Glutamatergic neuron (in vitro differentiated cells): ENCODE results near the gene RET. TPM values are rescaled to one million over a fixed set of nuclear protein-coding genes. Genes with fewer than 3 reads are reported as not detected.

ENCODE experiments used
- DNase-seq: peaks from one replicate; pipeline ENCODE4 v3.0.0; 2022
- H3K27ac Mint-ChIP-seq: one replicate; pipeline ENCODE4 v1.8.0; 2020; ENCODE audit warnings: mild to moderate bottlenecking, mixed read lengths, inconsistent platforms; ENCODE audit not compliant: unreplicated experiment
- H3K27me3 Mint-ChIP-seq: one replicate; pipeline ENCODE4 v1.8.0; 2020; ENCODE audit warnings: mild to moderate bottlenecking, moderate library complexity, mixed read lengths, inconsistent platforms; ENCODE audit not compliant: unreplicated experiment
- H3K36me3 Mint-ChIP-seq: one replicate; pipeline ENCODE4 v1.8.0; 2020; ENCODE audit warnings: mild to moderate bottlenecking, mixed read lengths, inconsistent platforms; ENCODE audit not compliant: unreplicated experiment
- H3K4me1 Mint-ChIP-seq: one replicate; pipeline ENCODE4 v1.8.0; 2020; ENCODE audit warnings: mild to moderate bottlenecking, low read depth, mixed read lengths, inconsistent platforms; ENCODE audit not compliant: unreplicated experiment
- H3K4me3 Mint-ChIP-seq: one replicate; pipeline ENCODE4 v1.8.0; 2020; ENCODE audit warnings: mild to moderate bottlenecking, mixed read lengths, inconsistent platforms; ENCODE audit not compliant: unreplicated experiment
- H3K9me3 Mint-ChIP-seq: one replicate; pipeline ENCODE4 v1.8.0; 2020; ENCODE audit warnings: mild to moderate bottlenecking, moderate library complexity, mixed read lengths, inconsistent platforms; ENCODE audit not compliant: unreplicated experiment
- total RNA-seq: library from RNA; stranded (reverse); fragmentation: NEBNext Ultra II Directional; extraction: Animal tissue kit (Norgen Biotek cat#: 25700); gene quantifications from one replicate; pipeline ENCODE4 v1.2.1, GENCODE V29; 2021; ENCODE audit not compliant: unreplicated experiment
- TF ChIP-seq, protein P1 (sequence below): fragments of 200-600 bp; sonication (generic); IDR thresholded peaks from one replicate; pipeline ENCODE4 v1.5.0; 2021; ENCODE audit not compliant: partially characterized antibody, unreplicated experiment

The RET gene
- total RNA-seq, 1 donor from 2014 or later: 34.7 TPM

DNA sequence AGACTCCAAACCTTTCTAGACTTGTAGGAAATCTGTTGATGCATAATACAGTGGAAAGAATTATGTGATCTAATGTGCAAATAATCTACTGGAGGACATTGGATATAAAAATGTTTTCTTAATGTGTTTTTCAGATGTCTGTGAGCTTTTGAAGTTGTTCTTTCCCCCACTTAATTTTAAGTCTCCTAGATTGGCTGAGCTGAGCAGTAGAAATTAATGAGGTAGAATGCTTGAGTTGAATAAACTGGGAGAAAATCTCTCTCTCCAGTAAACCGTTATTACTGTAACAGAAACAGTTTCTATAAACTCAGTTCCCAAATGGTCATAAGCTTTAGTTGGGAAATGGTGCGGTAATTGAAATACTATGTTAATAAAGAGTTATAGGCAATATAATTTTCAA, 77.0 kb downstream of the RET start:
- peaks cover under 1% of the 10 kb centered on the region for H3K36me3 Mint-ChIP-seq
- H3K4me3 Mint-ChIP-seq: no peak overlapping the region
- TF ChIP-seq, protein P1, sequence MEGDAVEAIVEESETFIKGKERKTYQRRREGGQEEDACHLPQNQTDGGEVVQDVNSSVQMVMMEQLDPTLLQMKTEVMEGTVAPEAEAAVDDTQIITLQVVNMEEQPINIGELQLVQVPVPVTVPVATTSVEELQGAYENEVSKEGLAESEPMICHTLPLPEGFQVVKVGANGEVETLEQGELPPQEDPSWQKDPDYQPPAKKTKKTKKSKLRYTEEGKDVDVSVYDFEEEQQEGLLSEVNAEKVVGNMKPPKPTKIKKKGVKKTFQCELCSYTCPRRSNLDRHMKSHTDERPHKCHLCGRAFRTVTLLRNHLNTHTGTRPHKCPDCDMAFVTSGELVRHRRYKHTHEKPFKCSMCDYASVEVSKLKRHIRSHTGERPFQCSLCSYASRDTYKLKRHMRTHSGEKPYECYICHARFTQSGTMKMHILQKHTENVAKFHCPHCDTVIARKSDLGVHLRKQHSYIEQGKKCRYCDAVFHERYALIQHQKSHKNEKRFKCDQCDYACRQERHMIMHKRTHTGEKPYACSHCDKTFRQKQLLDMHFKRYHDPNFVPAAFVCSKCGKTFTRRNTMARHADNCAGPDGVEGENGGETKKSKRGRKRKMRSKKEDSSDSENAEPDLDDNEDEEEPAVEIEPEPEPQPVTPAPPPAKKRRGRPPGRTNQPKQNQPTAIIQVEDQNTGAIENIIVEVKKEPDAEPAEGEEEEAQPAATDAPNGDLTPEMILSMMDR: no peak
- DNase-seq: no peak
- peaks cover 15% of the 10 kb centered on the region for H3K4me1 Mint-ChIP-seq
- H3K27me3 Mint-ChIP-seq: no peaks in the 10 kb centered on the region
- H3K27ac Mint-ChIP-seq: no peak overlapping the region
- H3K9me3 Mint-ChIP-seq: no peaks in the 10 kb centered on the region

DNA sequence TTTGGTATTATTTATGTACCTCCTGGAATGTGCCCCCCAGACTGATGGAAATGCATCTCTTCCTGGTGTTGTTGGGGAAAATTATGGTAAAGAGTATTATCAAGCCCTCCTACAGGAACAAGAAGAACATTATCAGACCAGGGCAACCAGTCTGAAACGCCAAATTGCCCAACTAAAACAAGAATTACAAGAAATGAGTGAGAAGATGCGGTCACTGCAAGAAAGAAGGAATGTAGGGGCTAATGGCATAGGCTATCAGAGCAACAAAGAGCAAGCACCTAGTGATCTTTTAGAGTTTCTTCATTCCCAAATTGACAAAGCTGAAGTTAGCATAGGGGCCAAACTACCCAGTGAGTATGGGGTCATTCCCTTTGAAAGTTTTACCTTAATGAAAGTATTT, 78.4 kb downstream of the RET start:
- no peak for DNase-seq
- H3K27ac Mint-ChIP-seq: no peak overlapping the region
- H3K4me3 Mint-ChIP-seq: no peak overlapping the region
- H3K4me1 Mint-ChIP-seq: peaks cover 15% of the 10 kb centered on the region
- no peaks in the 10 kb centered on the region for H3K27me3 Mint-ChIP-seq
- TF ChIP-seq, protein P1: no peak
- H3K36me3 Mint-ChIP-seq: no peaks in the 10 kb centered on the region
- no peaks in the 10 kb centered on the region for H3K9me3 Mint-ChIP-seq

DNA sequence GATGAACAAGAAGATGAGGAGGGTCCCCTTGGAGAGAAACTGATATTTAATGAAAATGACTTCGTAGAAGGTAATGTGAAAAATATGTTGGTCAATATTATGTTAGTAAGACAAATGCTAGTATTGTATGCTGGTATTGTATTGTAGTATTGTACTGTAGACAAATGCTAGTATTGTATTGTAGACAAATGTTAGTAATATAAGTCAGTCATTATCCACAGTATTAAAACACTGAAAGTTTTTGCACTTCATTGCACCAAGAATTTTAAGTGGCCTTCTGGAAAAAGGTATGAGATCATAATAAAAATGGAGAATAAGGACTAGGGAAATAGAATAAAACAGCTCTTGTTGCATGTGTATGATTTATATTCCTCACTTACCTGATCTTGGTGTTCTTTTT, 78.9 kb downstream of the RET start:
- Mint-ChIP-seq H3K27ac (no peak overlapping the region), H3K4me1 (peaks cover 11% of the 10 kb centered on the region)

DNA sequence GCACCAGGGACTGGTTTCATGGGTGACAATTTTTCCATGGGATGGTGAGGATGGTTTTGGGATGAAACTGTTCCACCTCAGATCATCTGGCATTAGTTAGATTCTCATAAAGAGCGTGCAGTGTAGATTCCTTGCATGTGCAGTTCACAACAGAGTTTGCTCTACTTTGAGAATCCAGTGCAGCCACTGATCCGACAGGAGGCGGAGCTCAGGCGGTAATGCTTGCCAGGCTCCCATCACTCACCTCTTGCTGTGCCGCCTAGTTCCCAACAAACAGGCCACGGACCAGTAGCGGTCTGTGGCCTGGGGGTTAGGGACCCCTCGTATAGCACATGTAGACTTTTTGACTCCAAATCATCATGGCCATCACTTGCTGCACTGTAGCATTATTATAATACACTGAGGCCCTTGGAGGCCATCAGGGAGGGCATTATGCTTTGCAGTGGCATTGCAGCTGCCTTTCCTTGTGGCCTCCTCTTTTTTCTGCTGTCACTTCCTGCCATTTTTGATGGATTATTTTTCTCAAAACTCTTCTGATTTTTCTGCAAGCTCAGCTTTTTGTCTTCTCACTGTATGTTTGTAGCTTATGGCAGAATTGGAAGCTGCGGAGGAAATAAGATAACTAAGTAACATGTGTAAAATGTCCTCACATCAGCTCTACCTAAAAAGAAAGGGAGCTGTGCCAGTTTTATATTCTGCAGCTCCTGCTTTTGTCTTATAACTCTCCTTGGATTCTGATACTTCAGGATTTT, 79.9 kb downstream of the RET start:
- no peak overlapping the region for H3K4me3 Mint-ChIP-seq
- no peaks in the 10 kb centered on the region for H3K36me3 Mint-ChIP-seq
- peaks cover 3% of the 10 kb centered on the region for H3K4me1 Mint-ChIP-seq
- no peaks in the 10 kb centered on the region for H3K27me3 Mint-ChIP-seq
- TF ChIP-seq, protein P1: no peak
- H3K27ac Mint-ChIP-seq: no peak overlapping the region
- DNase-seq: no peak
- H3K9me3 Mint-ChIP-seq: no peaks in the 10 kb centered on the region

More for the DNA sequence above, 78.9 kb downstream of the RET start:
- TF ChIP-seq, protein P1: no peak
- H3K36me3 Mint-ChIP-seq: no peaks in the 10 kb centered on the region
- DNase-seq: no peak
- no peaks in the 10 kb centered on the region for H3K9me3 Mint-ChIP-seq
- no peaks in the 10 kb centered on the region for H3K27me3 Mint-ChIP-seq
- no peak overlapping the region for H3K4me3 Mint-ChIP-seq

DNA sequence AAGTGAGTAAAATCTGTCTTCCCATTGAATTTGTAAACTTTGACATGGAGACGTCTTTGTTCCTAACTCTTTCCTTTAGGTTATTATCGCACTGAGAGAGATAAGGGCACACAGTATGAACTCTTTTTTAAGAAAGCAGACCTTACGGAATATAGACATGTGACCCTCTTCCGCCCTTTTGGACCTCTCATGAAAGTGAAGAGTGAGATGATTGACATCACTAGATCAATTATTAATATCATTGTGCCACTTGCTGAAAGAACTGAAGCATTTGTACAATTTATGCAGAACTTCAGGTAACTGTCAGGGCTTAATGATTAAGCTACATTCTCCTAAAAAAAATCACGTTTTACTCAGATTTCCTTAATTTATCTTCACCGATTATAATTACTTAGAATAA, 81.8 kb downstream of the RET start:
- Mint-ChIP-seq H3K36me3 (no peaks in the 10 kb centered on the region), H3K4me1 (peaks cover 4% of the 10 kb centered on the region), H3K9me3 (no peaks in the 10 kb centered on the region), H3K27me3 (peaks cover 2% of the 10 kb centered on the region), H3K27ac (no peak overlapping the region), H3K4me3 (no peak overlapping the region)
- TF ChIP-seq, protein P1: no peak
- DNase-seq: no peak
